ENCODE data around the gene KARS1.

Gene KARS1

GRCh38 chr16:75647492-75648264 lies at the start of gene KARS1, which contains the start of gene TERF2IP:
Gene KARS1 (minus strand): TSS chr16:75647665. CDS start chr16:75647639, 26 bp downstream.
Gene TERF2IP (plus strand): TSS chr16:75647773. CDS start chr16:75647883, 110 bp downstream.
- peak; percentile 93 for DNase-seq (ENCODE audit: low spot score)

DNA sequence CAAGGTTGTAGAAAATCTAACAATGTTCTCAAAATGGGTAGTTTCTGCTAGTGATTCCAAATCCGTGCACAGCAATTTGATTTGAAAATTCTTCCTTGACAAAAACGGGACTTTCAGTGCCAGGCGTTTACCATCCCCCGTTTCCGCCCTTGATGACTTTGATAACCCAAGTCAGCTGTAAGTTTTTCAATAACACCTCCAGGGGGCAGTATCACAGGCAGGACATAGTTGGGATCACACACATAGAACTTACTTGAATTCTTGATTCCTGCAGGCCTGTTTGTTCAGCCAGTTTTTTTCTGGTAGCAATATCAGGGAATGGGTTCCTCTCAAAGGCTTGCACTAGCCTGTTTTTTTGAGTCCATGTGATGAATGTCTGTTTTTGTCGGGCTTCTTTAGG lies 48.2 kb upstream of the KARS1 start:
- DNase-seq (ENCODE audit: low spot score): no peak

DNA sequence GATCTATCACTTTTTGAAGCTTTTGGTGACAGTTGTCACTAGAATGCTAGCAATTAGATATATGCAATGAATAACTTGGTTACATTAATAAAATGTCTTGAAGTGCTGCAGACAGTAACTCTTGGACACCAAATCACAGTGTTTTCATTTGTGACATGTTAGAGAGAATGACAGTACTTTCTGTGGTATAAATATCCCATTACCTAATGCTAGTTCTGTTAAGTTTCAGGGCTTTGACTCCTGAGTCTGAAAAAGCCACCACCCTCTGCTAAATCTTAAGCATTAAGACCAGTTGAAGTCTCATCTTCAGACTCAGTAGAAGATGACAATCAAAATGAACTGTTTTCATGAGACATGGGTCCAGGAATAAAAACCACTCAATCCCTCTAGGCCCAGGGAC lies 39.9 kb upstream of the KARS1 start:
- DNase-seq (ENCODE audit: low spot score): no peak

DNA sequence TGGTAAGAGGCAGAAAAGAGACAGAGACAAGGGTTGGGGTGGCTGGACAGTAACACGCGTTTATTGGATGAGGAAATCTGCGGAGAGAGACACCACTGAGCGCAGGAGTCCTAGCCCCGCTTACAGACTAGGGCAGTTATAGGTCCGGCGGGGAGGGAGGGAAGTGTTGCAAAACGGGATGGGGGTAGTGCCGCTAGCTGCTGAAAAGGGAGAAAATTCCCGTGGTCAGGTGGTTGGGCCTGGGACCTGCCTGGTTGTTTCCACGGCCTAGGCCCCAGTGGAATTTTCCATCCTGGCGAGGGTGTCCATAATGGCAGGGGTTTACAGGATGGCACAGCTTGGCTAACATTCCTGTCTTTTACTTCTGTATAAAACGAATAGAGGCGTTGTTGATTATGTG lies 34.8 kb upstream of the KARS1 start:
- no peak for DNase-seq (ENCODE audit: low spot score)

DNA sequence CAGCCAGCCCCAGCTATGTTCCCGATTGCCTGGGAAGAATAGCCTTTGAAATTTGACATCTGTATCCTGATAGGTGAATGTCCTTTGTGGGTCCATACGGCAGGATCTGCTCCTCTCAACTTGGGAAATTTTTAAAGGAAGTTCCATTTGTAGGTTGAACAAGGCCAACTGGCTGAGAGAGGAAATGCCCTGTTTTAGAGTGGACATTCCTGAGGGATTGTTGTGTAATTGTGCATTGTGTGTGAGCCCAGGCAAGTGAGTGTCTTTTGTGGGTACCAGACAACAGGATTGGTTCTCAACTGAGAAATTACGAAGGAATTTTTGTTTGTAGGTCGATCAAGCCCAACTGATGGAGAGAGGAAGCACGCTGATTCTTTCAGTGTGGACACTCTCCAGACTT lies 31.9 kb upstream of the KARS1 start:
- DNase-seq (ENCODE audit: low spot score): peak; percentile 34

GRCh38 chr16:75676909-75677308 lies 29.4 kb upstream of the KARS1 start, which contains the start of gene CPHXL2:
Gene CPHXL2 (minus strand): TSS chr16:75677009. CDS start chr16:75676999, 10 bp downstream.
- DNase-seq (ENCODE audit: low spot score): no peak

- no peak for DNase-seq (ENCODE audit: low spot score)
Measured at GRCh38 chr16:75667503-75667902, 20.0 kb upstream of the KARS1 start.

GRCh38 chr16:75660726-75661302 lies 13.3 kb upstream of the KARS1 start:
- no peak for DNase-seq (ENCODE audit: low spot score)

GRCh38 chr16:75660321-75660720 lies 12.9 kb upstream of the KARS1 start:
- DNase-seq (ENCODE audit: low spot score): no peak

DNA sequence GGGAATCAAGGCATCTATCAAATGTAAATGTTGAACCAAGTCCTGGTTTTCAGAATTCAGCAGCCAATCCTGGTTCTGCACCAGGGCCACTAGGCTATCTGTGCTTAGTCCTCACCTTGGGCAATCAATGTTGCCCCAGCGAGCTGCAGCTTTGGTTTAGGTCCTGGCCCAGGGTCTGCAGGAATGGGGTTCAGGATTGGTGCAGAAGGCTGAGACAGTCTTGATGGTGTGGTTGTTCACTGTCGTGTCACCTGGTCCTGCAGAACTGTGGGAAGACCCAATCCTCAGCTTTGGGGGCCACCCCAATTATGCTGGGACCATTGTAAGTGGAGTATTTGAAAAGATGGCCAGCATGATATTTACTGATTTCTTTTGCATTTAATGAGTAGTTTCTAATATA lies 10.7 kb upstream of the KARS1 start:
- DNase-seq (ENCODE audit: low spot score): no peak

DNA sequence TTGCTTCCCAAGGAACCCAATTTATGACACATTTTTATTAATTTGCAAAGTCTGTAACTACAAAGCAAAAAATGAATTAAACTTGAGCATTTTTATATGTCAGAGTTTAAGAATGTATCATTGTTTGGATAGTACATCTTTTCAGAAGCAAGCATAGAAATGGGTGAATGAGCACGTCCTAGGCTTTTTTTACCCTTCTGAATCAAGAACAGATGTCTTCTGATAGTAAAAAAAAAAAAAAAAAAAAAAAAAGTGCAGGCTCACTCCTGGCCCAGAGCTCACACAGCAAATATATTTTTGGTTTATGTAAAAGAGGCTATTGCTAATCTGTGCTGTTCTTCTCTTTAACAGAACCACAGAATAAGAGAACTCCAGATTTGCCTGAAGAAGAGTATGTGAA lies 6.5 kb upstream of the KARS1 start:
- DNase-seq (ENCODE audit: low spot score): no peak

DNA sequence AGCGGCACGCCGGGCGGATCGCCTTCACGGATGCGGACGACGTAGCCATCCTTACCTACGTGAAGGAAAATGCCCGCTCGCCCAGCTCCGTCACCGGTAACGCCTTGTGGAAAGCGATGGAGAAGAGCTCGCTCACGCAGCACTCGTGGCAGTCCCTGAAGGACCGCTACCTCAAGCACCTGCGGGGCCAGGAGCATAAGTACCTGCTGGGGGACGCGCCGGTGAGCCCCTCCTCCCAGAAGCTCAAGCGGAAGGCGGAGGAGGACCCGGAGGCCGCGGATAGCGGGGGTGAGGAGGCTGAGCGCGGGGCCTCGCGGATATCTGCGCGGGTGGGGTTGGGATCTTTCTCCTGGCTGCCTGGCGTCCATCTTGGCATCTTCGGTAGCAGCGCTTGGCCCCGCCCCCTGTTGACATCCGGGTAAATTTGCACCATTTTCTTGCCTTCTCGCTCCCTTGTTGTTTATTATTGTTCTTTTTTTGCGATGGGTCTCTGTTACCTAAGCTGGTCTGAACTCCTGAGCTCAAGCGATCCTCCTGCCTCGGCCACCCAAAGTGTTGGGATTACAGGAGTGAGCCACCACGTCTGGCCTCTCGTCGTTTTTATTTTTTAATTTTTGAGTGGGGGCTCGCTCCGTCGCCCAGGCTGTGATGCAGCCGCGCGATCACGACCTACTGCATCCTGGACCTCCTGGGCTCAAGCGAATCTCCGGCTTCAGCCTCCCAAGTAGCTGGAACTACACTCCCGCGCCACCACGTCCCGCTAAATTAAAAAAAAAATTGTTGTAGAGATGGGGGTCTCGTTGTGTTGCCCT lies 1.0 kb upstream of the KARS1 start:
- peak; percentile 70 for DNase-seq (ENCODE audit: low spot score)

DNA sequence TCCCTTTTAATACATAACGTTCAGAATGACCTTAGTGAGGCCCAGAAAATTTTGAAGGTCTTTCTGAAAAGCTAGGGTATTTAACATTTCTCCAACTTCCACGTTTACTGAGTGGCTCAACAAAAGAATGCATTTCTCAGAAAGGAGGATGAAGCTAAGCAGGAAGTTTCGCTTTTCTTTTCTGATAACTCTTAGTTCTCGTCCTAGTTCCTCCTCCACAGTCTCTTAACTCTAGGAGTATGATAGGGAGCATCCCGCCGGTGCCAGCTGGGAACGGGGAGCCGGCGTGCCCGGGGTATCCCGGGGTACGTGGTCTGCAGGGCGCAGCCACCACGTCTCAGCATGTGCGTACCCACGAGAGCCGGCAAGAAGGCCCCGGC lies 363 bp downstream of the KARS1 start:
- DNase-seq (ENCODE audit: low spot score): no peak

- no peak for DNase-seq (ENCODE audit: low spot score)
Measured at GRCh38 chr16:75644240-75645012, 3.0 kb downstream of the KARS1 start.

DNA sequence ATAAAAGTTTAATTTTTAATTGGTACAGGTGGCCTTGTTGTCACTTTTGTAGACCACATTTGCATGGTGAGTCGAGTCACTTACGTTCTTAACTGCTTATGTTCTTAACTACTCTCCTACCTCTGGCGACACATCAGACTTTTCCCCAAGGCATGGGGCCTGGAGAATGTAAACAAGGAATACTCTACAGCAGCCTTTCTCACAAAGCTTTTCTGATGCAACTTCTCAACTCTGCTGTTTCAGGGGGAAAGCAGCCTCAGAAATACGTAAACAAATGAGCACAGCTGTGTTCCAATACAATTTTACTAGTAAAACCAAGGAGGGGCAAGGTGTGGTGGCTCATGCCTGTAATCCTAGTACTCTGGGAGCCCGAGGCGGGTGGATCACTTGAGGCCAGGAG lies 6.9 kb downstream of the KARS1 start:
- DNase-seq (ENCODE audit: low spot score): no peak

- no peak for DNase-seq (ENCODE audit: low spot score)
Measured at GRCh38 chr16:75635036-75635435, 12.4 kb downstream of the KARS1 start.

DNA sequence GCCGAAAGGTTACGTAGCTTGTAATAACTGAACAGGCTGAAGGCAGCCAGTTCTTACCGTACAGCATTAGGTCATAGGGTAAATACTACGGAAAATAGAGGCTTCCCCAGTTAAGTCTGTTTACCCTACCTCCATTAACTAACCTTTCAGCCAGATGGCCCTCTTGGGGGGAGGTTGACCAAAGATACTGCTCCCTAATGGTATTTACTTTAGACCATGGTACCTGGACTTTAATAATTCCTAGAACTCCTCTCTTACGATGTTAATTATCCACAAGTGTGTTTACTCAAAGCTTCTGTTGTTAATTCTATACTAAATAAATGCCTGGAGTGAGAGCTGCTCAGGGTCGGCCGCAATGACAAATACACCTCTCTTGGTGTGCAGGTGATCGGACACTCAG lies 14.6 kb downstream of the KARS1 start:
- no peak for DNase-seq (ENCODE audit: low spot score)

GRCh38 chr16:75630052-75630451 lies 17.4 kb downstream of the KARS1 start:
- no peak for DNase-seq (ENCODE audit: low spot score)

DNA sequence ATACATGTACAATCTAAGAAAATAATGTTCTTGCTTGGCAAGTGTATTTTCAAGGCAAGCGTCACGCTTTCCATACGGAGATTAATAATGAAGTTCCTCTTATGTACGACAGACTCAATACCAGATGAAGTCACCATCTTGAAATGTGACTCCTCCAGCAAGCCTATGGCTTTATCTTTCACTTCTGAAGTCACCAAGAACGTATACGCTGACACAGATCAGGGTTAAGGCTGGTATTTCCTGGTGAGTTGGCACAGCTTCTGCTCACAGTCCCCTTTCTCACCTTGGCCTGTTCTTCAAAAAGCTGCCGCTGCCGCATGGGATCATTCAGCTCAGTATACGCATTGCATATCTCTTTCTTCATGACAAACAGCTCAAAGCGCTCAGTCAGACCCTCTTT lies 18.3 kb downstream of the KARS1 start:
- DNase-seq (ENCODE audit: low spot score): no peak

DNA sequence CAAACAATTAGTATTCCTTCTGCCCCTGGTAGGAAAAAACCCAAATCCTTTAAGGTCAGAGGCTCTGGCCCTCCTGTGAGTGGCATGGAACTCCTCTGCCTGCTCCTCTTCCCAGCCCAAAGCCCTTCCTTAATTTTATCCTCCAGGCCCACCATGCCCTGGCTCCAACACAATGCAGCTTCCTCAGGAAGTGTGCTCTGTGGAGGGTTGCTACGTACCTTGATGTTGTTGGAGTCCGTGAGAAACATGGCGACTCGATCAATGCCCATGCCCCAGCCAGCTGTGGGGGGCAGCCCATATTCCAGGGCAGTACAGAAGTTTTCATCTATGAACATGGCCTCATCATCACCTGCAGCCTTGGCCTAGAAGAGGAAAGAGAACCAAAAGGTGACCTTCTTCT lies 19.1 kb downstream of the KARS1 start:
- no peak for DNase-seq (ENCODE audit: low spot score)

GRCh38 chr16:75627851-75628250 lies 19.6 kb downstream of the KARS1 start:
- DNase-seq (ENCODE audit: low spot score): no peak

- DNase-seq (ENCODE audit: low spot score): no peak
Measured at GRCh38 chr16:75626806-75627205, 20.7 kb downstream of the KARS1 start.
